H9 (cell line): ENCODE results near the gene CDH13. TPM values are rescaled to one million over a fixed set of nuclear protein-coding genes. Genes with fewer than 3 reads are reported as not detected.

Experiments
- DNase-seq: peaks from one replicate; pipeline ENCODE4 v3.0.0-alpha.2; 2017
- H2AFZ ChIP-seq: one replicate; pipeline ENCODE4 v1.6.1; 2013; ENCODE audit warnings: mild to moderate bottlenecking, low read length, control low read depth, moderate library complexity
- H2AK5ac ChIP-seq: 2 replicates; pipeline ENCODE4 v1.6.1; 2013; ENCODE audit warnings: low read length, control low read depth, mixed read lengths; ENCODE audit not compliant: insufficient read length
- H2BK120ac ChIP-seq: one replicate; pipeline ENCODE4 v1.6.1; 2013; ENCODE audit warnings: low read depth, mild to moderate bottlenecking, low read length, control low read depth, inconsistent platforms; ENCODE audit not compliant: poor library complexity, severe bottlenecking
- H2BK12ac ChIP-seq: 2 replicates; pipeline ENCODE4 v1.6.1; 2013; ENCODE audit warnings: low read length, control low read depth, mixed read lengths, low read depth; ENCODE audit not compliant: insufficient read length
- H2BK15ac ChIP-seq: 2 replicates; pipeline ENCODE4 v1.6.1; 2013; ENCODE audit warnings: low read depth, low read length, control low read depth
- H2BK20ac ChIP-seq: one replicate; pipeline ENCODE4 v1.6.1; 2013; ENCODE audit warnings: low read depth, mild to moderate bottlenecking, low read length, control low read depth, inconsistent platforms; ENCODE audit not compliant: poor library complexity, severe bottlenecking
- H2BK5ac ChIP-seq: 2 replicates; pipeline ENCODE4 v1.6.1; 2013; ENCODE audit warnings: low read length, control low read depth, mixed read lengths; ENCODE audit not compliant: insufficient read length
- H3K14ac ChIP-seq: 2 replicates; pipeline ENCODE4 v1.6.1; 2013; ENCODE audit warnings: low read length, control low read depth; ENCODE audit not compliant: insufficient read depth
- H3K18ac ChIP-seq: 2 replicates; pipeline ENCODE4 v1.6.1; 2013; ENCODE audit warnings: low read depth, mild to moderate bottlenecking, mixed read lengths, low read length, control low read depth; ENCODE audit not compliant: insufficient read length
- H3K23ac ChIP-seq: 2 replicates; pipeline ENCODE4 v1.6.1; 2013; ENCODE audit warnings: low read length, control low read depth, mixed read lengths, low read depth; ENCODE audit not compliant: insufficient read length
- H3K23me2 ChIP-seq: 2 replicates; pipeline ENCODE4 v1.6.1; 2013; ENCODE audit warnings: low read depth, mild to moderate bottlenecking, mixed read lengths, low read length, control low read depth; ENCODE audit not compliant: insufficient read length, poor library complexity, severe bottlenecking
- H3K27ac ChIP-seq: 2 replicates; pipeline ENCODE4 v1.5.1; 2013; ENCODE audit warnings: low read length, control low read depth, mixed read lengths, low read depth; ENCODE audit not compliant: insufficient read length
- H3K27me3 ChIP-seq: 2 replicates; pipeline ENCODE4 v1.6.1; 2013; ENCODE audit warnings: low read length, control low read depth, inconsistent platforms; ENCODE audit not compliant: insufficient read depth
- H3K4ac ChIP-seq: 2 replicates; pipeline ENCODE4 v1.6.1; 2013; ENCODE audit warnings: low read depth, mild to moderate bottlenecking, control low read depth, inconsistent platforms, low read length, moderate library complexity
- H3K4me1 ChIP-seq: 2 replicates; pipeline ENCODE4 v1.6.1; 2013; ENCODE audit warnings: low read length, control low read depth, inconsistent platforms; ENCODE audit not compliant: insufficient read depth
- H3K4me2 ChIP-seq: 2 replicates; pipeline ENCODE4 v1.6.1; 2013; ENCODE audit warnings: low read length, control low read depth, mixed read lengths; ENCODE audit not compliant: insufficient read length, insufficient read depth
- H3K56ac ChIP-seq: 2 replicates; pipeline ENCODE4 v1.6.1; 2013; ENCODE audit warnings: low read depth, mild to moderate bottlenecking, mixed read lengths, low read length, control low read depth; ENCODE audit not compliant: insufficient read length
- H3K79me1 ChIP-seq: 2 replicates; pipeline ENCODE4 v1.6.1; 2013; ENCODE audit warnings: low read depth, mild to moderate bottlenecking, moderate library complexity, low read length, control low read depth, inconsistent platforms; ENCODE audit not compliant: insufficient read depth, poor library complexity, severe bottlenecking
- H3K79me2 ChIP-seq: 2 replicates; pipeline ENCODE4 v1.6.1; 2013; ENCODE audit warnings: low read length, control low read depth, inconsistent platforms; ENCODE audit not compliant: insufficient read depth
- H3K9ac ChIP-seq: 2 replicates; pipeline ENCODE4 v1.6.1; 2013; ENCODE audit warnings: low read length, control low read depth, mixed read lengths; ENCODE audit not compliant: insufficient read length; ENCODE audit errors: extremely low read depth
- H3K9me3 ChIP-seq: one replicate; pipeline ENCODE4 v1.6.1; 2013; ENCODE audit warnings: low read depth, low read length, inconsistent platforms; ENCODE audit not compliant: control insufficient read depth
- H3T11ph ChIP-seq: one replicate; pipeline ENCODE4 v1.6.1; 2013; ENCODE audit warnings: mild to moderate bottlenecking, low read length, control low read depth, inconsistent platforms
- H4K20me1 ChIP-seq: one replicate; pipeline ENCODE4 v1.6.1; 2013; ENCODE audit not compliant: control insufficient read depth, insufficient read length, insufficient read depth
- H4K5ac ChIP-seq: 2 replicates; pipeline ENCODE4 v1.6.1; 2013; ENCODE audit warnings: low read depth, mild to moderate bottlenecking, mixed read lengths, low read length, control low read depth; ENCODE audit not compliant: insufficient read length
- H4K8ac ChIP-seq: replicated peaks from 2 replicates; pipeline ENCODE4 v1.6.1; 2013; ENCODE audit warnings: low read length, control low read depth, mixed read lengths, low read depth; ENCODE audit not compliant: insufficient read length
- H4K91ac ChIP-seq: 2 replicates; pipeline ENCODE4 v1.6.1; 2013; ENCODE audit warnings: low read depth, mild to moderate bottlenecking, moderate library complexity, mixed read lengths, low read length, control low read depth; ENCODE audit not compliant: insufficient read length
- H3K27ac Mint-ChIP-seq, 3 experiments: 2 replicates in 2 of 3; 3 replicates in 1 of 3; pipeline ENCODE4 v1.8.0; 2020 to 2021; ENCODE audit warnings: mixed read lengths in 3 of 3, mild to moderate bottlenecking in 1 of 3, moderate library complexity in 1 of 3
- H3K27me3 Mint-ChIP-seq: 2 replicates; pipeline ENCODE4 v1.8.0; 2021; ENCODE audit warnings: low read depth, mild to moderate bottlenecking, moderate library complexity, mixed read lengths
- H3K36me3 Mint-ChIP-seq, 3 experiments: 2 replicates in 2 of 3; 3 replicates in 1 of 3; pipeline ENCODE4 v1.8.0; 2020 to 2021; ENCODE audit warnings: low read depth in 3 of 3, mixed read lengths in 3 of 3; ENCODE audit not compliant: insufficient read depth in 1 of 3
- H3K4me1 Mint-ChIP-seq, 2 experiments: 2 replicates each; pipeline ENCODE4 v1.8.0; 2020; ENCODE audit warnings: mixed read lengths in 2 of 2
- H3K4me3 Mint-ChIP-seq, 2 experiments: 2 replicates in 1 of 2; 3 replicates in 1 of 2; pipeline ENCODE4 v1.8.0; 2020 to 2021; ENCODE audit warnings: mild to moderate bottlenecking in 2 of 2, mixed read lengths in 2 of 2, moderate library complexity in 1 of 2
- H3K9me3 Mint-ChIP-seq, 2 experiments: 2 replicates in 1 of 2; 3 replicates in 1 of 2; pipeline ENCODE4 v1.8.0; 2020; ENCODE audit warnings: mild to moderate bottlenecking in 2 of 2, mixed read lengths in 2 of 2, moderate library complexity in 1 of 2
- WGBS: extraction: QIAGEN DNeasy Blood & Tissue Kit; methylation state at CpG from one replicate; pipeline ENCODE4 v1.1.7; 2013; ENCODE audit warnings: missing lambda C conversion rate, low lambda C conversion rate, mixed read lengths; ENCODE audit not compliant: insufficient read length; ENCODE audit errors: extremely low coverage; 5-methylcytosine and 5-hydroxymethylcytosine counted together
- total RNA-seq: library from RNA; stranded (reverse); gene quantifications from 2 replicates; pipeline ENCODE4 v1.2.1, GENCODE V29; 2021
- TF ChIP-seq, protein P1 (sequence below): fragments of 200-600 bp; sonication (generic); conservative IDR thresholded peaks from 3 replicates; pipeline ENCODE4 v1.8.0; 2021; ENCODE audit warnings: antibody characterized with exemption, mild to moderate bottlenecking

CDH13 gene
- total RNA-seq, 1 experiment from 2014 or later: 1.5 TPM

GRCh38 chr16:82882226-82882625, 255.5 kb downstream of the CDH13 start:
- H3K9me3 Mint-ChIP-seq: no peaks in the 10 kb centered on the region
- H3K79me1 ChIP-seq: no peaks in the 10 kb centered on the region
- H2BK12ac ChIP-seq: no peak overlapping the region
- no peak overlapping the region for H4K8ac ChIP-seq
- no peaks in the 10 kb centered on the region for H3K23me2 ChIP-seq
- H3K27me3 ChIP-seq: no peaks in the 10 kb centered on the region
- no peaks in the 10 kb centered on the region for H3K27me3 Mint-ChIP-seq
- H3K4ac ChIP-seq: no peak overlapping the region
- no CpG with 5 or more reads among the region's 6 CpGs for WGBS
- no peak overlapping the region for H3T11ph ChIP-seq
- H4K20me1 ChIP-seq: no peaks in the 10 kb centered on the region
- H2BK15ac ChIP-seq: no peak overlapping the region
- H4K91ac ChIP-seq: no peak overlapping the region
- no peak overlapping the region for H2AK5ac ChIP-seq
- H2BK5ac ChIP-seq: no peak overlapping the region
- H3K23ac ChIP-seq: no peak overlapping the region
- H2AFZ ChIP-seq: no peak overlapping the region
- no peak overlapping the region for H3K4me2 ChIP-seq
- H3K27ac ChIP-seq: no peak overlapping the region
- no peak overlapping the region for H3K9ac ChIP-seq
- H4K5ac ChIP-seq: no peak overlapping the region
- no peaks in the 10 kb centered on the region for H3K9me3 ChIP-seq
- H3K56ac ChIP-seq: no peak overlapping the region
- peaks cover 9 to 25% of the 10 kb centered on the region in 2 experiments for H3K4me1 Mint-ChIP-seq
- H3K36me3 Mint-ChIP-seq: no peaks in the 10 kb centered on the region
- H2BK120ac ChIP-seq: no peak overlapping the region
- peak overlapping the region; percentile 34 for H3K18ac ChIP-seq
- H3K4me3 Mint-ChIP-seq: no peak overlapping the region
- H3K79me2 ChIP-seq: no peaks in the 10 kb centered on the region
- TF ChIP-seq, protein P1, sequence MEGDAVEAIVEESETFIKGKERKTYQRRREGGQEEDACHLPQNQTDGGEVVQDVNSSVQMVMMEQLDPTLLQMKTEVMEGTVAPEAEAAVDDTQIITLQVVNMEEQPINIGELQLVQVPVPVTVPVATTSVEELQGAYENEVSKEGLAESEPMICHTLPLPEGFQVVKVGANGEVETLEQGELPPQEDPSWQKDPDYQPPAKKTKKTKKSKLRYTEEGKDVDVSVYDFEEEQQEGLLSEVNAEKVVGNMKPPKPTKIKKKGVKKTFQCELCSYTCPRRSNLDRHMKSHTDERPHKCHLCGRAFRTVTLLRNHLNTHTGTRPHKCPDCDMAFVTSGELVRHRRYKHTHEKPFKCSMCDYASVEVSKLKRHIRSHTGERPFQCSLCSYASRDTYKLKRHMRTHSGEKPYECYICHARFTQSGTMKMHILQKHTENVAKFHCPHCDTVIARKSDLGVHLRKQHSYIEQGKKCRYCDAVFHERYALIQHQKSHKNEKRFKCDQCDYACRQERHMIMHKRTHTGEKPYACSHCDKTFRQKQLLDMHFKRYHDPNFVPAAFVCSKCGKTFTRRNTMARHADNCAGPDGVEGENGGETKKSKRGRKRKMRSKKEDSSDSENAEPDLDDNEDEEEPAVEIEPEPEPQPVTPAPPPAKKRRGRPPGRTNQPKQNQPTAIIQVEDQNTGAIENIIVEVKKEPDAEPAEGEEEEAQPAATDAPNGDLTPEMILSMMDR: no peak
- no peak overlapping the region for H3K27ac Mint-ChIP-seq
- H3K14ac ChIP-seq: peak overlapping the region; percentile 75; the same call in 1 of the 2 replicates
- H2BK20ac ChIP-seq: no peak overlapping the region
- H3K4me1 ChIP-seq: peaks cover 6% of the 10 kb centered on the region
- DNase-seq: no peak
